AG10803 (cell line): Measurements from ENCODE around the gene RTF1.

Experiments used
- DNase-seq: peaks from one replicate; pipeline ENCODE4 v3.0.0; 2010; ENCODE audit warnings: low read depth
- H3K4me3 ChIP-seq: 2 replicates; pipeline ENCODE4 v1.5.1; 2011; ENCODE audit warnings: mild to moderate bottlenecking, low read length, control low read depth
- TF ChIP-seq, protein P1 (sequence below): conservative IDR thresholded peaks from 2 replicates; pipeline ENCODE4 v1.5.1; 2011; ENCODE audit warnings: mild to moderate bottlenecking, low read length, control low read depth, inconsistent platforms

The RTF1 gene

GRCh38 chr15:41501931-41502794, 85.3 kb downstream of the RTF1 start:
- H3K4me3 ChIP-seq, result no peak overlapping the region
- TF ChIP-seq, protein P1, sequence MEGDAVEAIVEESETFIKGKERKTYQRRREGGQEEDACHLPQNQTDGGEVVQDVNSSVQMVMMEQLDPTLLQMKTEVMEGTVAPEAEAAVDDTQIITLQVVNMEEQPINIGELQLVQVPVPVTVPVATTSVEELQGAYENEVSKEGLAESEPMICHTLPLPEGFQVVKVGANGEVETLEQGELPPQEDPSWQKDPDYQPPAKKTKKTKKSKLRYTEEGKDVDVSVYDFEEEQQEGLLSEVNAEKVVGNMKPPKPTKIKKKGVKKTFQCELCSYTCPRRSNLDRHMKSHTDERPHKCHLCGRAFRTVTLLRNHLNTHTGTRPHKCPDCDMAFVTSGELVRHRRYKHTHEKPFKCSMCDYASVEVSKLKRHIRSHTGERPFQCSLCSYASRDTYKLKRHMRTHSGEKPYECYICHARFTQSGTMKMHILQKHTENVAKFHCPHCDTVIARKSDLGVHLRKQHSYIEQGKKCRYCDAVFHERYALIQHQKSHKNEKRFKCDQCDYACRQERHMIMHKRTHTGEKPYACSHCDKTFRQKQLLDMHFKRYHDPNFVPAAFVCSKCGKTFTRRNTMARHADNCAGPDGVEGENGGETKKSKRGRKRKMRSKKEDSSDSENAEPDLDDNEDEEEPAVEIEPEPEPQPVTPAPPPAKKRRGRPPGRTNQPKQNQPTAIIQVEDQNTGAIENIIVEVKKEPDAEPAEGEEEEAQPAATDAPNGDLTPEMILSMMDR, result no peak
- no peak for DNase-seq

- H3K4me3 ChIP-seq, result no peak overlapping the region
- DNase-seq, result no peak
- TF ChIP-seq, protein P1, result no peak
Measured at GRCh38 chr15:41502795-41503668, 86.1 kb downstream of the RTF1 start.

GRCh38 chr15:41503669-41504010, 86.7 kb downstream of the RTF1 start:
- no peak for DNase-seq
- TF ChIP-seq, protein P1, result no peak
- no peak overlapping the region for H3K4me3 ChIP-seq

DNA sequence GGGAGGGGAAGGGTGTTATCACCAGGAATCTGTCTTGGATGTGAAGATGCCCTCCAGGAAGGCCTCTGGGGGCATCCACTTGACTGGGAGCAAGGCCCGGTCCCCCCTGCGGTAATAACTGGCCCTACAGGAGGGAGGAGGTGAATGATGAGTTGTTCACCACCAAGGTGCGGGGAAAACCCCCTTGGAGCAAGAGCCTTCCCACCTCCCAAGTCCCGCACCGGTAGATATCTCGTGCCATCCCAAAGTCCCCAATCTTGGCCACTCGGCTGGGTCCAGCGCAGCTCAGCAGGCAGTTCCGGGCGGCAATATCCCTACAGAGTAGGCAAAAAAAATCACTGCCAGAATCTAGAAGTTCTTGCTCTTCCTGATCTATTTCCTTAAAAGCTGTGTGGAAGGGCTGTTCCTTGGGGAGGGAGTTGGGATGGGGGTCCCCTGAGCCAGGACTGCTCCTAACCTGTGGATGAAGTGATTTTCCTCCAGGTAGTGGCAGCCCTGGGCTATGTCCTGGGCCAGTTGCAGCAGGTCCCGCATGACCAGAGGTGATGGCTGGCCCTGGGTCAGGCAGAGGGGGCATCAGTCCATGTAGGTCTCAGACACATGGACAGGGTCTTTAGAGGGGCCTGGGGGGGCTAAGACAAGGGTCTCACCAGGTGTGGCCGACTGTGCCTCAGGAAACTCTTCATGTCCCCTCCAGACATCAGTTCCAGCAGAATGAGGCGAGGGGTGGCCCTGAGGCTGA, 88.0 kb downstream of the RTF1 start:
- TF ChIP-seq, protein P1, result no peak
- DNase-seq, result no peak
- no peak overlapping the region for H3K4me3 ChIP-seq

DNA sequence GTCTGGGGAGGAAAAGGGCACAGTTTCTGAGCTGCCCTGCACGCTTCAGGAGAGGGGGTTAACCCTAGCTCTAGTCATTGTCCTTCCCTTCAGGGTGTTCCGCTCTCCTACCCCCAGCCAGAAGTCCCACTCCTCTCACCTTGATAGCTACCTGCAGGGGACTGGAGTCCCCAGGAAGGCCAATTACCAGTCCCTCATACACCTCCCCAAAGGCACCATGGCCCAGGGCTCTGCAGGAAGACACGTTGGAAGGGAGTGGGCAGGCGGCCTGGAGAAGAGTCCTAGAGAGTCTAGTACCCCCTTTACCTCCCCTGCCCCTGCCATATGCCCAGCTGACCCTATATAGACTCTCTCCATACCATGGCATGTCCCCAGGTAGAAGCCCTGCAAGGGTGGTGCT, 88.9 kb downstream of the RTF1 start:
- TF ChIP-seq, protein P1, result no peak
- H3K4me3 ChIP-seq, result no peak overlapping the region
- DNase-seq, result no peak

GRCh38 chr15:41506796-41507341, 90.0 kb downstream of the RTF1 start:
- no peak overlapping the region for H3K4me3 ChIP-seq
- TF ChIP-seq, protein P1, result no peak
- DNase-seq, result no peak
